Psoas muscle (tissue), 8 donors: ENCODE data around the gene BCORL1. TPM values are rescaled to one million over a fixed set of nuclear protein-coding genes. Genes with fewer than 3 reads are reported as not detected.

Source experiments
- ATAC-seq, 4 donors: fragments of 200-7000 bp; cut with Tn5 transposase; one replicate each; pipeline ENCODE4 v1.9.1; 2020; ENCODE audit warnings: moderate library complexity in 3 of 4, mild to moderate bottlenecking in 2 of 4
- DNase-seq, 2 donors: peaks; one replicate each; pipeline ENCODE4 v3.0.0-alpha.2; 2020
- H3K27ac ChIP-seq: fragments of 200-600 bp; one replicate; pipeline ENCODE4 v1.8.0; 2022
- H3K27me3 ChIP-seq, 3 donors: fragments of 200-600 bp in 1 of 3; one replicate each; pipeline versions ENCODE4 v1.6.1 to v1.8.0; 2013 to 2022; ENCODE audit warnings: low read length in 2 of 3, mild to moderate bottlenecking in 2 of 3, moderate library complexity in 1 of 3; ENCODE audit not compliant: insufficient read depth in 3 of 3
- H3K36me3 ChIP-seq, 2 donors: fragments of 200-600 bp in 1 of 2; one replicate each; pipeline versions ENCODE4 v1.6.1 to v1.8.0; 2013 to 2022; ENCODE audit warnings: low read depth in 1 of 2, mild to moderate bottlenecking in 1 of 2, moderate library complexity in 1 of 2; ENCODE audit not compliant: insufficient read depth in 1 of 2
- H3K4me1 ChIP-seq: fragments of 200-600 bp; one replicate; pipeline ENCODE4 v1.8.0; 2022
- H3K4me3 ChIP-seq: fragments of 200-600 bp; one replicate; pipeline ENCODE4 v1.8.0; 2022; ENCODE audit warnings: mild to moderate bottlenecking
- H3K9me3 ChIP-seq: fragments of 200-600 bp; one replicate; pipeline ENCODE4 v1.8.0; 2022
- WGBS, 3 donors: extraction: QIAGEN DNeasy Blood & Tissue Kit; methylation state at CpG; one replicate each; pipeline versions ENCODE4 v1.1.6 to v1.1.7; 2013; 5-methylcytosine and 5-hydroxymethylcytosine counted together
- intact Hi-C, 2 donors: fragments of 100-400 bp; cut with DNase I; formaldehyde crosslinking; loops; one replicate each; pipeline versions ENCODE4 v1.11.0 to v1.14.2; 2022
- polyA plus RNA-seq, 3 donors: library from polyadenylated mRNA; stranded (reverse); fragments of 200-250 nt; gene quantifications; one replicate each; pipeline ENCODE4 v1.2.3, GENCODE V29; 2013
- total RNA-seq, 4 donors: library from RNA; stranded (reverse); fragmentation: NEBNext Ultra II Directional in 2 of 4; extraction: Animal tissue kit (Norgen Biotek cat#: 25700) in 2 of 4; gene quantifications; one replicate each; pipeline versions ENCODE4 v1.2.1 to v1.2.4, GENCODE V29; 2021 to 2023
- TF ChIP-seq, protein P1 (sequence below): fragments of 200-600 bp; IDR thresholded peaks from one replicate; pipeline ENCODE4 v1.8.0; 2022; ENCODE audit warnings: antibody characterized with exemption
- donor health status: healthy with polysubstance abuse.
- donor health status: DM: no; HTN: no; CAD: no; lungs with moderate emphysema.
- donor health status: Bipolar disorder and iron deficiency.
- donor health status: healthy.
- donor health status: DM: yes; HTN: yes; CAD: no.
- donor health status: DM: no; HTN: no; CAD: no.
- donor health status: DM: no; HTN: no; CAD: no.
- donor health status: DM: yes; HTN: yes; CAD: no.

Gene BCORL1
- total and polyA plus RNA-seq, 7 donors, result 0.96 to 6.2 (median 4.5) TPM

GRCh38 chrX:130009658-130010223, 27.3 kb downstream of the BCORL1 start:
- ATAC-seq (no peak), DNase-seq (no peak)
- intact Hi-C loops, result no loop called here
- Histone ChIP-seq H3K27ac (no peak overlapping the region), H3K4me3 (no peak overlapping the region), H3K9me3 (no peaks in the 10 kb centered on the region), H3K36me3 (peaks cover 0 to 14% of the 10 kb centered on the region in 2 donors), H3K27me3 (no peaks in the 10 kb centered on the region), H3K4me1 (no peaks in the 10 kb centered on the region)
- TF ChIP-seq, protein P1, sequence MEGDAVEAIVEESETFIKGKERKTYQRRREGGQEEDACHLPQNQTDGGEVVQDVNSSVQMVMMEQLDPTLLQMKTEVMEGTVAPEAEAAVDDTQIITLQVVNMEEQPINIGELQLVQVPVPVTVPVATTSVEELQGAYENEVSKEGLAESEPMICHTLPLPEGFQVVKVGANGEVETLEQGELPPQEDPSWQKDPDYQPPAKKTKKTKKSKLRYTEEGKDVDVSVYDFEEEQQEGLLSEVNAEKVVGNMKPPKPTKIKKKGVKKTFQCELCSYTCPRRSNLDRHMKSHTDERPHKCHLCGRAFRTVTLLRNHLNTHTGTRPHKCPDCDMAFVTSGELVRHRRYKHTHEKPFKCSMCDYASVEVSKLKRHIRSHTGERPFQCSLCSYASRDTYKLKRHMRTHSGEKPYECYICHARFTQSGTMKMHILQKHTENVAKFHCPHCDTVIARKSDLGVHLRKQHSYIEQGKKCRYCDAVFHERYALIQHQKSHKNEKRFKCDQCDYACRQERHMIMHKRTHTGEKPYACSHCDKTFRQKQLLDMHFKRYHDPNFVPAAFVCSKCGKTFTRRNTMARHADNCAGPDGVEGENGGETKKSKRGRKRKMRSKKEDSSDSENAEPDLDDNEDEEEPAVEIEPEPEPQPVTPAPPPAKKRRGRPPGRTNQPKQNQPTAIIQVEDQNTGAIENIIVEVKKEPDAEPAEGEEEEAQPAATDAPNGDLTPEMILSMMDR, result no peak
- 77 to 87% (median 80%) methylated on average over 6 to 10 of the region's 10 CpGs for WGBS, 3 donors

GRCh38 chrX:130012683-130013082, 30.2 kb downstream of the BCORL1 start:
- Histone ChIP-seq H3K4me1 (no peaks in the 10 kb centered on the region), H3K36me3 (peaks cover 0 to 20% of the 10 kb centered on the region in 2 donors), H3K9me3 (no peaks in the 10 kb centered on the region), H3K27me3 (no peaks in the 10 kb centered on the region), H3K27ac (no peak overlapping the region), H3K4me3 (no peak overlapping the region)
- WGBS, 3 donors, result 59 to 77% (median 69%) methylated on average over 7 to 10 of the region's 10 CpGs
- intact Hi-C loops, result no loop called here
- TF ChIP-seq, protein P1, result no peak
- ATAC-seq, result no peak
- DNase-seq, result no peak

- ATAC-seq, result no peak
- intact Hi-C loops, result no loop called here
- WGBS, 3 donors, result 86 to 92% (median 90%) methylated on average over 13 to 14 of the region's 14 CpGs
- no peak overlapping the region for H3K4me3 ChIP-seq
- no peak for DNase-seq
- no peaks in the 10 kb centered on the region for H3K27me3 ChIP-seq
- H3K36me3 ChIP-seq, result peaks cover 0 to 20% of the 10 kb centered on the region in 2 donors
- no peaks in the 10 kb centered on the region for H3K9me3 ChIP-seq
- TF ChIP-seq, protein P1, result no peak
- H3K4me1 ChIP-seq, result no peaks in the 10 kb centered on the region
- no peak overlapping the region for H3K27ac ChIP-seq
Measured at GRCh38 chrX:130013661-130014060, 31.2 kb downstream of the BCORL1 start.

GRCh38 chrX:130014356-130014755, 31.9 kb downstream of the BCORL1 start:
- Histone ChIP-seq H3K27me3 (no peaks in the 10 kb centered on the region), H3K4me3 (no peak overlapping the region), H3K36me3 (peaks cover 0 to 20% of the 10 kb centered on the region in 2 donors), H3K4me1 (no peaks in the 10 kb centered on the region), H3K27ac (no peak overlapping the region), H3K9me3 (no peaks in the 10 kb centered on the region)
- TF ChIP-seq, protein P1, result no peak
- DNase-seq (no peak), ATAC-seq (no peak)
- intact Hi-C loops, result no loop called here
- WGBS, 3 donors, result 88 to 94% (median 93%) methylated on average over 7 to 13 of the region's 13 CpGs

- H3K4me3 ChIP-seq, result no peak overlapping the region
- ATAC-seq (no peak), DNase-seq (no peak)
- intact Hi-C loops, result no loop called here
- no peaks in the 10 kb centered on the region for H3K4me1 ChIP-seq
- 83 to 91% (median 87%) methylated on average over 10 to 12 of the region's 12 CpGs for WGBS, 3 donors
- H3K27ac ChIP-seq, result no peak overlapping the region
- H3K27me3 ChIP-seq, result no peaks in the 10 kb centered on the region
- no peaks in the 10 kb centered on the region for H3K9me3 ChIP-seq
- TF ChIP-seq, protein P1, result no peak
- H3K36me3 ChIP-seq, result peaks cover 0 to 20% of the 10 kb centered on the region in 2 donors
Measured at GRCh38 chrX:130014770-130015169, 32.3 kb downstream of the BCORL1 start.
